Measurements from ENCODE around the gene ZBTB8B.

Gene ZBTB8B

GRCh38 chr1:32464716-32465577 is at the start of gene ZBTB8B (continued):
- TF ChIP-seq ZFHX2 (tag by site-specific recombination; conservative IDR thresholded peaks at IDR 0.05), result 0 out of 2 replicates have a peak, but pooled peaks have one; percentile 17

- POLR2A ChIA-PET, result no interaction called here
- no peak overlapping the region for H3K27ac ChIP-seq (ENCODE audit: extremely low read depth, low read depth, low read length)
- no peak overlapping the region for H3K4me3 ChIP-seq (ENCODE audit: low read depth, low read length)
- no peaks in the 10 kb centered on the region for H3K9me3 ChIP-seq (ENCODE audit: control insufficient read depth, insufficient read depth, low read depth, low read length)
- no peaks in the 10 kb centered on the region for H3K36me3 ChIP-seq (ENCODE audit: control insufficient read depth in 2 of 2, insufficient read depth in 1 of 2, low read length in 2 of 2)
- no peak for TF ChIP-seq SP3 (tag by site-specific recombination; IDR thresholded peaks at IDR 0.05)
- no peak for TF ChIP-seq GFI1B (tag by site-specific recombination; IDR thresholded peaks at IDR 0.05)
- TF ChIP-seq SETDB1 (IDR thresholded peaks at IDR 0.05; ENCODE audit: insufficient read length, low read length), result no peak
- no peak for TF ChIP-seq ZSCAN23 (tag by site-specific recombination; IDR thresholded peaks at IDR 0.05)
- no peak for TF ChIP-seq KLF1 (tag by site-specific recombination; IDR thresholded peaks at IDR 0.05)
- TF ChIP-seq ZNF555 (tag by site-specific recombination; conservative IDR thresholded peaks at IDR 0.05), result no peak
- no peak for TF ChIP-seq ZNF785 (tag by site-specific recombination; IDR thresholded peaks at IDR 0.05)
- TF ChIP-seq MEIS1 (CRISPR knock-in tag; IDR thresholded peaks at IDR 0.05; ENCODE audit: borderline replicate concordance), result no peak
- TF ChIP-seq ZNF148 (tag by site-specific recombination; IDR thresholded peaks at IDR 0.05; ENCODE audit: borderline replicate concordance), result no peak
- no peak for TF ChIP-seq HOXC10 (CRISPR knock-in tag; IDR thresholded peaks at IDR 0.05)
- TF ChIP-seq ZNF658 (tag by site-specific recombination; IDR thresholded peaks at IDR 0.05), result no peak
- TF ChIP-seq KLF7 (tag by site-specific recombination; IDR thresholded peaks at IDR 0.05; ENCODE audit: borderline replicate concordance), result no peak
- TF ChIP-seq ZNF670 (tag by site-specific recombination; IDR thresholded peaks at IDR 0.05; ENCODE audit: low read depth), result no peak
- no peak for TF ChIP-seq ZNF561 (tag by site-specific recombination; IDR thresholded peaks at IDR 0.05; ENCODE audit: borderline replicate concordance)
- no peak for TF ChIP-seq ZNF624 (tag by site-specific recombination; IDR thresholded peaks at IDR 0.05)
- CTCF ChIA-PET, result interaction anchor here (0.6 to 3.7 kb wide), 3 partner anchors 8 to 451 kb away, joined by 3 to 17 read pairs (median 4); no protein-coding TSS in a partner anchor
- H3K4me1 ChIP-seq (ENCODE audit: control insufficient read depth, insufficient read depth, low read length), result no peaks in the 10 kb centered on the region
Observed at GRCh38 chr1:32421775-32422174, 43.1 kb upstream of the ZBTB8B start.

- ChIA-PET POLR2A (no interaction called here), CTCF (interaction anchor here (0.6 to 1.0 kb wide), 2 partner anchors 12 to 13 kb away, joined by 4 read pairs; no protein-coding TSS in a partner anchor)
- Histone ChIP-seq H3K27ac (ENCODE audit: extremely low read depth, low read depth, low read length) (no peak overlapping the region), H3K4me1 (ENCODE audit: control insufficient read depth, insufficient read depth, low read length) (no peaks in the 10 kb centered on the region), H3K9me3 (ENCODE audit: control insufficient read depth, insufficient read depth, low read depth, low read length) (no peaks in the 10 kb centered on the region), H3K36me3 (ENCODE audit: control insufficient read depth in 2 of 2, insufficient read depth in 1 of 2, low read length in 2 of 2) (no peaks in the 10 kb centered on the region), H3K4me3 (ENCODE audit: low read depth, low read length) (no peak overlapping the region; the same call in 1 of the 2 replicates)
- TF ChIP-seq AEBP2 (tag by site-specific recombination; IDR thresholded peaks at IDR 0.05; ENCODE audit: borderline replicate concordance) (no peak), ZFHX2 (tag by site-specific recombination; conservative IDR thresholded peaks at IDR 0.05) (peak; percentile 46; the same call in 1 of the 2 replicates), ZBTB6 (tag by site-specific recombination; IDR thresholded peaks at IDR 0.05) (peak; percentile 84), KLF16 (tag by site-specific recombination; IDR thresholded peaks at IDR 0.05) (0 out of 2 replicates have a peak, but pooled peaks have one; percentile 23), ZNF292 (tag by site-specific recombination; IDR thresholded peaks at IDR 0.05; ENCODE audit: borderline replicate concordance, low read depth) (no peak), HOXA7 (CRISPR knock-in tag; IDR thresholded peaks at IDR 0.05; ENCODE audit: borderline replicate concordance) (no peak), KLF9 (tag by site-specific recombination; IDR thresholded peaks at IDR 0.05; ENCODE audit: low read depth) (peak; percentile 66), ZBTB11 (tag by site-specific recombination; conservative IDR thresholded peaks at IDR 0.05; ENCODE audit: low read depth) (no peak)
Observed at GRCh38 chr1:32426489-32427255, 38.2 kb upstream of the ZBTB8B start.

All from HEK293 (cell line).